Hematopoietic multipotent progenitor cell treated with erythropoietin and hydrocortisone succinate and interleukin-3 and kit ligand, for 8 days (in vitro differentiated cells): Measurements from ENCODE around the gene THBS4.
"Not testable (repeated sequence)": the region's sequence is repeated elsewhere in the genome, so short reads cannot be mapped to it uniquely, and the experiment has no call there.

Experiments
- DNase-seq: peaks from one replicate; pipeline ENCODE4 v3.0.0-alpha.2; 2015

The THBS4 gene

DNA sequence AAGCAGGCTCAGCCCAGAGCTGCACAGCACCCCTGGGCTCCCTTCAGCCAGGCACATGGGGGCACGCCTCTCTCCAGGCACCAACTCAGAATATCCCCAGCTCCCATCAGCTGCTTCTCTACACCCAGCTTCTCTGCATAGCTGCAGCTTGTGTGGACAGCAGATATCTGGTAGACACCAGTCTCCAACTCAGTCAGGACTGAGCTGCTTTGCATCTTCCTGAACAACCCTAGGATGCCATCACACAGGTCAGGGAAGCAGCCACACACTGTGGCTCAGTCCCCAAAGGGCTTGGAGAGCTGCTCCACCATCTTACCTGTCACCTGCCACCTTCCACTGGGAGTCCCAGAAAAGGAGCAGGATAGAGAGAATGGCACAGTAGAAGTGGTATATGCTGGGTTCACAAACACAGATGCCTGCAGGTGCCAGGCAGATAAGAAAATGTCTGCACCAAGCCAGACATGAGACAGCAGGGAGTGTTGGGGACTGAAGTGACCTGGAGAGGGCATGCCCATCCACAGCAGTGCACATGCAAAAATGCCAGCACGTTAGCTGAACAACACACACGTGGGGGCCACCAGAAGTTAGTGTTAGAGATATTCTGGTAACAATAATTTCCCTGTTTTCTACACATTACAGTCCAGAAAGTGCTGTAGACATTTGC is 42.0 kb downstream of the THBS4 start:
- peak; percentile 73 for DNase-seq

DNA sequence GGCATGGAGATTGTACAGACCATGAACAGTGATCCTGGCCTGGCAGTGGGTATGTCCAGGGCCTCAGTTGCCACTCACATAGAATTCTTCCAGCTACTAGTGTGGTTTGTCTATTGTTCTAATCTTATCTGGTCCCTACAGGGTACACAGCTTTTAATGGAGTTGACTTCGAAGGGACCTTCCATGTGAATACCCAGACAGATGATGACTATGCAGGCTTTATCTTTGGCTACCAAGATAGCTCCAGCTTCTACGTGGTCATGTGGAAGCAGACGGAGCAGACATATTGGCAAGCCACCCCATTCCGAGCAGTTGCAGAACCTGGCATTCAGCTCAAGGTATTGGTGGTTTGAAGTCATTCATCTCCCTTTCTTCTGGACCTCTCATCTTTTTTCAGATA is 43.8 kb downstream of the THBS4 start:
- DNase-seq = peak; percentile 95

DNA sequence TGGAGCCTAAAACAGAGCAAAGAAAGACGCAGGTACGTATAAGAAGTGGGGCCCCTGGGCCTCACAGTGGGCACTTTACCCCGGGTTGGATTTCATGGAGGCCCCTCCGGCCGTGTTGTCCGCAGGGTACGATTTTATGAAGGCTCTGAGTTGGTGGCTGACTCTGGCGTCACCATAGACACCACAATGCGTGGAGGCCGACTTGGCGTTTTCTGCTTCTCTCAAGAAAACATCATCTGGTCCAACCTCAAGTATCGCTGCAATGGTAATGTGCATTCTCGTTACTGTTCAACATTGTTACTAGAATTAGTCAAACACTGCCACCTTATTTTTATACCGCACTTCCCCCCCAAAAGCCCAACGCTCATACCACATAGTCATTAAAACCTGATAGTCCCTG is 47.1 kb downstream of the THBS4 start:
- DNase-seq = no peak

DNA sequence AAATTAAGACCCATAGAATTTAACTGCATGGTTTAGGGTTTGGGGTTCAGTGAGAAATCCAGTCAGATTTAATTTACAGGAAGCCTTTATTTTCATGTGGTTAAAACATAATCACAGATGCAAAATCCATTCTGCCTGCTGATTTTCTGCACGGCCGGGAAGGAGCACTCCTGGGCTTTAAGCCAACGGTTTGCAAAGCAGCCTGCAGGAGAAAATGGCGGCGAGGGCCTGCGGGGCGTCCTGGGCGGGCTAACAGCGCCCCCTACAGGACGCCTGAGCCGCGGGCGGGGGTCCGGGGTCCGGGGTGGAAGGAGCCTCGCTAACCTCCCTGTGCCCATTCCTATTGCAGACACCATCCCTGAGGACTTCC is 47.6 kb downstream of the THBS4 start:
- DNase-seq = peak; percentile 78

DNA sequence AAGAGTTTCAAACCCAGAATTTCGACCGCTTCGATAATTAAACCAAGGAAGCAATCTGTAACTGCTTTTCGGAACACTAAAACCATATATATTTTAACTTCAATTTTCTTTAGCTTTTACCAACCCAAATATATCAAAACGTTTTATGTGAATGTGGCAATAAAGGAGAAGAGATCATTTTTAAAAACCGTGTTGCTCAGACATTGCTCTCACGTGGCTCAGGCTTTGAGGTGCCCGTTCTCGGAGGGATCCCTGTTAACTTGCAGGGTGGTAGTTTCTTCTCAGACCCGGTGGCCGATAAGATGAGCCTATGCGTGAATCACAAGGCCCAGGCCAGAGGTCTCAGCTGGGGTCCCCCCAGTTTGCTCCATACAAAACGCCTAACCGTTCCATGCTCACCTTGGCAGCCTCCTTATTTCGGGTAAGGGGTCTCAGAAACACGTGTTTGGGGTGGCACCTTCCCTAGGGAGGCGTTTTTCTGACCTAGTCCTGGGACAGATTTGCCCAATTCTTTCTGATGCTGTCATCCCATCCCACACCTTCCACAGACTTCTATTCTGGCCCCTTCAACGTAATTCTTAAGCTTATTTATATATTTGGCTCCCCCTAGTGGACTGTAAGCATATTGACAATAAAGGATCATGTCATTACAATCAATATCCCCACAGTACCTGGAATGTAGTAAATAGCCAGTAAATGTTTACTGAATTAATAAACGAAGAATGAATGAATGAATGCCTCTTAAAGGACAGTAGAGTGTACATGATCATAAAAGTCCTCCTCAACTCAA is 48.1 kb downstream of the THBS4 start:
- peak; percentile 76 for DNase-seq

DNA sequence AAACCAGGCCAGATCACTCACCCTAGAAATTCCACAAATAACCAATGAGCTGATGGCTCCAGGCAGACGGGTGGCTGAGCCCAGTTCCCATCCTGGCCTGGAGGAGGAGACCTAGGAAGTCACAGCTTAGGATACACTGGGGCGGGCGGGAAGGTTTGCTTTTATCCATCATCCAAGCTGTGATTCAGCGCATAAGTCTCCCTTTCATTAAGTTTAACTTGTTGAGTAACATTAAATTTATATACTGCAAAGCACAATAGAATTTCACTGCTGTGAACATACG is 55.7 kb downstream of the THBS4 start:
- DNase-seq = no peak

DNA sequence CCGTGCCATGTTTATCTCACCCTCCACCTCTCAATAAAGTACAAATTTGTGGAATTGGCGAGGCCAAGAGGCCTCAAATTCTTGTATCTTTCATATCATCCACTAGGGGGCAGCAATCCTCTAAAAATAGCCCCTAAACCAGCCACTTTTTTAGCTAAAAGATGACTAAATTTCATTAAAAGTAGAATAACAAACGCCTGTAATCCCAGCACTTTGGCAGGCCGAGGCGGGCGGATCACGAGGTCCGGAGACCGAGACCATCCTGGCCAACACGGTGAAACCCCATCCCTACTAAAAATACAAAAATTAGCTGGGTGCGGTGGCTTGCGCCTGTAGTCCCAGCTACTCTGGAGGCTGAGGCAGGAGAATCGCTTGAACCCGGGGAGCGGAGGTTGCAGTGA is 56.6 kb downstream of the THBS4 start:
- peak; percentile 82 for DNase-seq

DNA sequence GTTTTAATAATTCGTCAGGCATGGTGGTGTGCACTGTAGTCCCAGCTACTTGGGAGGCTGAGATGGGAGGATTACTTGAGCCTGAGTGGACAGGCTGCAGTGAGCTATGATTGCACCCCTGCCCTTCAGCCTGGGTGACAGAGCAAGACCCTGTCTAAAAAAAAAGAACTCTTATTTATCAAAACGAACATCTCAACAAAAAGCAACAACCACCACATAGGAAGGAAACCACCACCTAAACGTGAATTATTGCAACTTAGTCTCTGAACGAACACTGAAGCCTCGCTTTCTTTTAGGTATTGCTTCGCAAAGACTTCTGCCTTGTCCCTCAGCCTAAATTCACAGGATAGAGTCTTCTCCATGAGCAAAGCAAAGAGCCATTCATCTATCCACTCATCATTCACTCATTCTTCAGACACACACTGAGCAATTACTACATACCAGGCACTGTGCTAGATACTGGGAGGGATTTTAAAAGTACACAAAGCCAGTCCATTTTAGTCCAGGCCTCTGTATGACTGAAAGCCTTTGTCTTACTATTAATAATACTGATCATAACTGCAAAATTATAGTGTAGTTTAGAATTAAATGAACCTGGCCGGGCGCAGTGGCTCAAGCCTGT is 57.4 kb downstream of the THBS4 start:
- DNase-seq = peak; percentile 21

DNA sequence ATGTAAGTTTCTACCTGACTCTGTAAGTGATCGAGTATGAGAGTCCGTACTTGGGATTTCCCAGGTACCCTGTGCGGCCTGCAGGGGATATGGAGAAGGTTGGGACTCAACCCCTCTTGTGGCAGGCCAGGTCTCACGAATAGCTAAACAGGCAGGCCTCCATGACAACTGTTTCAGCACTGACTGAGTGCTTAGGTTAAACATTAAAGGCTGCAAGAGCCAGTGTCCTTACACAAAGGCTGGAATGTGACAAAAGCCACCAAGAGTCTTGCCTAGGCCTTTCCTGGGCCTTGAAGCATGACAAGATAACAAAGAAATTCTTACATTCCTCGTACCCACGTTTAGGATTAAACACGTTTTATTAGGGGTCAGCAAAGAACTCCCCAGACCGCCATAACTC is 58.6 kb downstream of the THBS4 start:
- no peak for DNase-seq

DNA sequence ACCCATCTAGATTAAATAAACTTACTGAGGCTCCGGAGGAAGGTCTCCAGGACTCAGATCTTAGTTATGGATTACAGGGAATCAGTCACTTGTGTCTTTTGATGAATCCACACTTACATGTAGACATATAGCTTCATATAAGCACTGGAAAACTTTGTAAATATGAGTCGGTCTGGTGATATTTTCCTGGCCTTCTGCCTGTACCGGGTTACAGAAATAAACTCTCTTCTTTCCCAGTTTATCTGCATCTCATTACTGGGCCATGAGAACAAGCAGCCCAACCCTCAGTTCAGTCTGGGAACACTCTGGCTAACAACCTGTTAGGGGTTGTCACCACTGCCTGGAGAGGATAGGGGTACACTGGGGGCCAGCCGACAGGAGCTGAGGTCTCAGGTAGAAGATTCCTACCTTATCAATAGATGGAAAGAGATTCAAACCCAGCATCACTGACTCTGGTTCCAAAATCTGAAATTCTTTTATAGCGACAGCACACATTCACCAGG is 59.1 kb downstream of the THBS4 start:
- DNase-seq = no peak

DNA sequence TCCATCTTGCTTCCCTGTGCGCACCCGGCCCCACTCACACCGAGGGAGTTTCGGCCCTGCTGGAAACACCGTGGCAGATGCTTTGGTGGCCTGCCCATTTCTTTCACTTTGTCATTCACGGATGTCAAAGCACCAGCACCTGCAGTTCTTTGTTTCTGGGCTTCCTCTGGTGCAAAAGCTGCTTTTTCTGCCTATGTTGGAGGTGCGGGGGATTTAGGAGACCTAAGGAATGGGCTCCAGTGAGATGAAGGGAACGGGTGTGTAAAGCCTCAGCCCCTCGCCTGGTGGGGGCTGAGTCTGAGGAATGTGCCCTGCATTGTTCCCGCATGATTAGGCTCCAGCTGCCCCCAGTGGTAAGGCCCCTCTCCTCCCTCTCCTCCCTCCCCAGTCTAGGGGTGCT is 62.3 kb downstream of the THBS4 start:
- no peak for DNase-seq

DNA sequence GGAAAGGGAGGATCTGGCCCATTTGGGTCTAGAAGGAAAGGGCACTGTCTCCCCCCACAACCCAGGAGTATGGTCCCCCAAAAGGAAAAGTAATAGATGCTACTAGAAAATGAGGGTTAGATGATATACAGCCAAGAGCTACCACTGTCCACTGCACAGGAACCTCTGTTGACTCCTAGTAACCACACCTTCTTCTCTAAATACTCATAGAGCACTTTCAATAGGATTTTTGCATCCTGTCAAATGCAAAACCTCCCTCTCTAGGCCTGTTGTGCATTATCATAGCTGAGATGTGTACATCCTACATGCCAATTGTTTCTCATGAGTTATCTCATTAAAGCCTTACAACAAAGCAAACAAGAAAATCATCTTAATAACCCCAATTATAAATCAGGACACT is 66.8 kb downstream of the THBS4 start:
- no peak for DNase-seq

DNA sequence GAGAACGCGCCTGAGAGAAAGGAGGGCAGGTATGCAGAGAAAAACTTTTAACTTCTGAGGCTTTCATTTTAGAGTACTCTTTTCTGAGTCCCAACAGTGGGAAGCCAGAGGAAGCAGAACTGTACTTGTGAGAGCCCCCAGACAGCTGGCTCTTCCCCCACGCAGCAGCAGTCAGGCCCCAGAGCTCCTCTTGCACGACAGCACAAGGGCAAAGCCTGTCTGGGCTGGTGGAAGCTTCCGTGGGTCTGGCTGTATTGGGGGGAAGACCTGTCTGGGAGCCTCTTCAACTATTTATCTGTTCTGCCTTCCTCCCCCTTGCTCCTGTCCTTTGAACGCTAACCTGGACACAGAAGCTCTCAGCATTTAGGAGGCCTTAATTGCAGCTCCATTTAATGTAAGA is 68.2 kb downstream of the THBS4 start:
- DNase-seq = no peak

DNA sequence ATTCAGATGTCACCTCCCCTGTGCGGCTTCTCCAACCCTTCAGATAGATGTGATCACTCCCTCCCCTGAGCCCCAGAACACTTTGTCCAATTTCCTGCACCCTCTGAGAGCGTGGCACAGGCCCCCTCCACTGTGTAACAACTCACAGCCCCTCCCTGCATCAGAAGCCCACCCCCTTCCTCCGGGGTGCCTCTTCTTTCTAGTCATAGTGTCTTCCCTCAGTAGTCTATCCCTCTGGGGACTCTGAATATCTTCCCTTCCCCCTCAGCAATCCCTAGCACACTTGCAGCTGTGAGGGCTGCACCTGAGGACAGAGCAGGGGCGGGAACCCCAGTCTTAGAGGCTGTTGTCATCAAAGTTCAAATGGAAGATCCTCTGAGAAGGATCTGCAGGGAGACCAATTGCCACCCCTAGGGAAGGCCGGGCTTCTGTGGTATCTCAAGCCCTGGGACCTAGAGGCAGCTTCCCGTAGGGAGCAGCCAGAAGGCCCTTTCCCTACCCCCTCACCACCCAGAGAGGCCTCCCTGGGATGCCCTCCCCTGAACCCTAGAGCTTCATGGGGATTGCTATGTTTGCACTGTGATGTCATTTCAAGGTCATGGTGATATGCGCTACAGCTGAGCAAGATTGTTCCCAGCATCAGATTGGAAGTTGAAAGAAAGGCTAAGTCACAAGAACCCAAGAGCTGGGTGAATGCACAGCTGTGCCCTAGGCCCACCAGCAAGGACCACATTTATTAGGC is 70.7 kb downstream of the THBS4 start:
- DNase-seq = no peak

DNA sequence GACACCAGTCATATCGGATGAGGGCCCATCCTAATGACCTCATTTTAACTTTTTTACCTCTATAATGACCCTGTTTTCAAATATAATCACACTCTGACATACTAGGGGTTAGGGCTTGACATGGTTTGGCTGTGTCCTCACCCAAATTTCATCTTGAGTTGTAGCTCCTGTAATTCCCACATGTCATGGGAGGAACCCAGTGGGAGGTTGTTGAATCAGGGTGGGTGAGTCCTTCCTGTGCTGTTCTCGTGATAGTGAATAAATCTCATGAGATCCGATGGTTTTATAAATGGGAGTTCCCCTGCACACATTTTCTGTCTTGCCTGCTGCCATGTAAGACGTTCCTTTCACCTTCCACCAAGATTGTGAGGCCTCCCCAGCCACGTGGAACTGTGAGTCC is 71.8 kb downstream of the THBS4 start:
- DNase-seq = no peak

DNA sequence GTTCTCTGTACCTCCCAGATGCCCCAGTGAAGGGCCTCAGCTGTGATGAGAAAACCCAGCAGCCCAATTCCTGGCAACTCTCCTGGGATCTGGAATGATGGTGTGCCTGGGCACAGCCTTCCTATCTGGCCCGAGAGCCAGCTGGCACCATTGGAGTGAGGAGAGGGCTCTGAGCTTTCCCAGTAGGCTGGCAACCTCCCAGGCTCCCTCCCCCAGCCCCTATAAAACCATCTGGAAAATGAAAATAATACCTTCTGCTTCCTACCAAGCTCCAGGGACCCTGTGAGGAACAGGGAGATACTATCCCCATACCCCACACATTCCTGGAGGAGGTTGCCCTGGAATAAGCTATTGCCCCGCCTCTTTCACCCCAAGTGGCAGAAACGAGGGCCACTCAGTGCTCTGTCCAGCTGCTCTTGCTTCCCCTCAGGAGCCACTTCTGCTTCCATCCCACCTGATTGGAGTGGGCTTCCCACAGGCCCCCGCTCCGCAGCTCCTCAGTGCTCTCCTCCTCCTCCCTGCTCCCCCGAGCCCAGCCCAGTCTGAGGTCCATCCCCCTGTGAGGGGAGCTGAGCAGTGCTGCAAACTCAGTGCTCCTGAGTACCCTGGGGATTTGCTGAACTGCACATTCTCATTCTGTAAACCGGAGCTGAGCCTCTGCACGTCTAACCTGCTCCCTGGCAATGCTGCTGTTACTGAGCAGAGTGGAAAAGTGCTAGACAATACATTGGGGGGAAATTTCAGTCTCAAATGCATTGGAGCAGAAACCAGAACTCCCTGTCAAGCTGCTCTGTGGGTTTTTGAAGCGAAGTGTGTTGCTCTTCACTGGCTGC is 74.7 kb downstream of the THBS4 start:
- DNase-seq = no peak

DNA sequence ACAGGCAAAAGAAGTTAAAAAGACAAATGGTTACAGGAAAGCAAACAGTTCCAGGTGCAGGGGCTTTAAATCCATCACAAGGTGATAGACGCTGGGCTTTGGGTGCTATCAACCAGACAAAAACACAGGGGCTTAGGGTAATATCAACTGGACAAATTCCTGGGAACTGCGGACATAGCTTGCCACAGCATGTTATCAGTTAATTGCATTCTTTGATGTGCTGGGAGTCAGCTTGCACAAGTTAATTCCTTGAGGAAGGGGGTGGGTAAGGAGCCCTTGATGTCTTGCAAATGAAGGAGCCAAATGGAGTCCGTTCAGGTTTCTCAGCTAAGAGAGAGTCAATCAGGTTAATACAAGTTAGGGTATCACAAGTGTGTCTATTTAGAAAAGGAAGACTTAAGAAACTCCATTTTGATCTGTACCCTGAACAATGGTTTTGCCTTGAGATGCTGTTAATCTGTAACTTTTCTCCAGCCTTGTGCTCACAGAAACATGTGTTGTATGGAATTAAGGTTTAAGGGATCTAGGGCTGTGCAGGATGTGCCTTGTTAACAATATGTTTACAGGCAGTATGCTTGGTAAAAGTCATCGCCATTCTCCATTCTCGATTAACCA is 76.3 kb downstream of the THBS4 start:
- DNase-seq = not testable (repeated sequence)

DNA sequence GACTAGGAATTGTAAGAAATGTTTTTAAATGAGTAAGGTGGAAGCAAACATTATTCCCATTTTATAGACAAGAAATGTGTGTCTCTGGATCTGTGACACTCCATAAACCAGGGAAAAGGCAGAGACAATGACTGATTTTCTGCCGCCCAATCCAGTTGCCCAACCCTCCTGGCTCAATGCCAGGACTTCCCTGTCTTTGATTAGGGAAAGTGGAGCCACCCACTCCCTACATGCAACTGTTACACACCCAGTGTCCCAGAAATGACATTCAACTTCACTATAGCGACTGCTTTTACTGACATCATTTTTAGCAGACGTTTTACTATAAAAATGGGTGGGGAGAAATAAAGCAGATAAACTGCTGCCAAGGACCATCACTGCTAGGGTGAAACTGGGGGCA is 79.7 kb downstream of the THBS4 start:
- no peak for DNase-seq

DNA sequence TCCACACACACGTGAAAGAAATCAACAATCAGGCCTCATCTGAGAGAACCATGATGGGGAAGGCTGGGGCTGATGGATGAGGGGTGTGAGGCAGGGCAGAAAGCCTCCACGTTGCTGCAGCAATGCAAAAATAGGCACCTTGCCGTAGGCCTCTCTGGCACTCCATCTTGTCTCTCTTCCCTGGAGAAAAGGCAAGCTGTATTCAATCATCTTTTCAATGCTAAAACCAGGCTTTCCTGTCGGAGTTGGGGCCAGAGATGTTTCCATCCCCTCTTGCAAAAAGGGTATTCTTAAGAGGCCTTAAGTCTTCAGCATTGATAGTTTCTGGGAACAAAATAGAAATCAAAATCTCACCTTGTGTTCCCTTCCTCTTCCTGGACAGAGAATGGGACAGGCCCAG is 80.9 kb downstream of the THBS4 start:
- DNase-seq = no peak

DNA sequence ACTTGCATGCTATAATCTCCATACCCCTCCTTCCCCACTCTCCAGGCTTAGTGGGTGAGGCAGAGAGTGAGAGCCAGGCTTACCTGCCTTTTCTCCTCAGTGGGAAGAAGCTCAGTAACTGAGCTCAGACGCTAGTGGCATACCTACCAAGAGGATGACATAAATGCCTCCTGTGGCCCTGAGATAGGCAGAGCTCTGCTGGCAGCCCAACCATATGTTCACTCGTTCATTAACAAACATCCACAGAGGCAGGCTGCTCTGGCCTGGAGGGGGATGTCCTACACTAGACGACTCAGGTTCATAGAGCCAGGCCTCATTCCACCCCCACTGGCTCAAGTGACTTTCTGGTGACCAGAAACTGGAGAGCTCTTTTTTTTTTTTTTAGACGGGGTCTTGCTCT is 81.3 kb downstream of the THBS4 start:
- DNase-seq = no peak

DNA sequence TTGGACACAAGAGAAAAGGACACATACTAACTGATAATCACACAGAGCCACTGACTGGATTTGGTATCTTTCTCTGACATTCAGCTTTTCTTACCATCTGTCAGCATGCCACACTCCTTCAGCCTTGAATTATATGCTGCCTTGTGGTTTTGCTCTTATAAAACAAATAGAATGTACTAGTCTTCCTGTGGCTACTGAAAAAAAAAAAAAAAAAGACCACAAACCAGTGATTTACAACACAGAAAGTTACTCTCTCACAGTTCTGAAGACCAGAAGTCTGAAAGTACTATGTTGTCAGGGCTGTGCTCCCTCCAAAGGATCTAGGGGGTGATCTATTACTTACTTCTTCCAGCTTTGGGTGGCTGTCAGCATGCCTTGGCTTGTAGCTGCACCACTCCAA is 82.3 kb downstream of the THBS4 start:
- DNase-seq = no peak

DNA sequence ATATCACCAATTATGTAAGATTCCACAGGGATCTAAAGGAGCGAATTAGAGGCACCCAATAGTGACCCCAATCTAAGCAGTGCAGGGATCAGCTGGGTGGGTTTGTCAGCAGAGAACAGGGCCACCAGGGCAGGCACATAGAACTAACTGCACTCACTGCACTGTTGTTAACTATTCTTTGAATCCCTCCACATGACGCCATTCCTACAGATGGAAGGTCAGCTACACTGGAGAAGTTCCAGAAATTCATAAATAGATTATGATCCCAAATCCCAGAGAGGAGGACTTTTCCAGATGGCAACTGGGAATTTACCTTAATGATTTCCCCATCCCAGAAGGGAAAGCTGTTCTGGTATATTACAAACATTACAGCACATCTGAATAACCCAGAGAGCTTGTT is 84.2 kb downstream of the THBS4 start:
- DNase-seq = no peak
